Activated T-cell treated with anti-CD3 and anti-CD28 coated beads for 1 hour (primary cell): ENCODE measurements around the gene SLC4A11.
A peak's percentile ranks its signal among the peaks of the same experiment; 100 is the strongest.

Source experiments
- DNase-seq: peaks from one replicate; pipeline ENCODE4 v3.0.0-alpha.2; 2020; ENCODE audit warnings: low read depth

The SLC4A11 gene

DNA sequence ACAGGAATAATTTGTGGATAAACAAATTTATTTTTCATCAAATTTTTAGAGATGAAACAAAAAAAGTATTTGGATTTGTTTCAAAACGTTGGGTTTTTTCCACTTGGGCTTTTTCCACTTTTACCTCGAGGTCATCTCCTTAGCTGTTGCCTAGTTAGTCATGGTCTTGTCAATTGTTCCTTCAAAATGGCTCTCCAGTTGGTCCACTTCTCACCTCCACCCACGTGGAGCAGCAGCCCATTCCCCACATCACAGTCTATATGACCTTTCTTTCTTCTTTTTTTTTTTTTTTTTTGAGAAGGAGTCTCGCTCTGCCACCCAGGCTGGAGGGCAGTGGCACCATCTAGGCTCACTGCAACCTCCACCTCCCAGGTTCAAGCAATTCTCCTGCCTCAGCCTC is 6.7 kb upstream of the SLC4A11 start:
- no peak for DNase-seq

DNA sequence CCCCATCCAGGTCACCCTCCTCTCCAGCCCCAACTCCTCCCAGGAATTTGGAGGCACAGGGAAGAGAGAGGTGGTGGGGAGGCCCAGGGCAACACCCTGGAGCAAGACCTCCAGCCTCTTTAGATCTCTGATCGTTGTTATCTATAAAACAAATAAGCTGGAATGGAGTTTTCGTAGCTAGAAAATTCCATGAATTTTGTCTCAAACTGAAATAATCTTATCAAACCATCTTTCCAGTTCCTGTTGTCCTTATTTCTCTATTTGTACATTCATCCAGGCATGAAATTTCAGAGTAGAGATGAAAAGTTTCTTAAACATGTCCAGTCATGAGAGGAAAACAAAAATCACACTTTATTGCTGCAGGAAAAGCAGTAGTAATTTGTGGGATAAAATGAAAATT is 6.2 kb upstream of the SLC4A11 start:
- no peak for DNase-seq

DNA sequence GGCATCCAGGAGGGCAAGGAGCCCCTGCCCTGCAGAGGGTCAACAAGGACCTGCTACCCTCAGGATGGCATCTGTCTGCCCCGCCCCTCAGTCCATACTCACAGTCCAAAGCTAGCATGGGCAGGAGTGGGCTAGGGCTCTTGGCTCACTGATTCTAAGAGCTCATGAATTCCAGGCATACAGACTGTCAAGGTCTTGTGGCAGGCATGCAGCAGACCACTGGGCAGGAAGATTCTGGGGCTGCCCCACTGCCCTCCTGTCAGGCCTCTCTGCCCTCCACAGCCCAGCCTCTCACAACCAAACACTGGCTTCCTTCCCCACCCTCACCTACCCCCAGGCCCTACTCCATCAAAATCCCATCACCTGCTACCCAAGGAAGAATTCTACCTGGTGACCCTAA is 5.6 kb upstream of the SLC4A11 start:
- DNase-seq = no peak

DNA sequence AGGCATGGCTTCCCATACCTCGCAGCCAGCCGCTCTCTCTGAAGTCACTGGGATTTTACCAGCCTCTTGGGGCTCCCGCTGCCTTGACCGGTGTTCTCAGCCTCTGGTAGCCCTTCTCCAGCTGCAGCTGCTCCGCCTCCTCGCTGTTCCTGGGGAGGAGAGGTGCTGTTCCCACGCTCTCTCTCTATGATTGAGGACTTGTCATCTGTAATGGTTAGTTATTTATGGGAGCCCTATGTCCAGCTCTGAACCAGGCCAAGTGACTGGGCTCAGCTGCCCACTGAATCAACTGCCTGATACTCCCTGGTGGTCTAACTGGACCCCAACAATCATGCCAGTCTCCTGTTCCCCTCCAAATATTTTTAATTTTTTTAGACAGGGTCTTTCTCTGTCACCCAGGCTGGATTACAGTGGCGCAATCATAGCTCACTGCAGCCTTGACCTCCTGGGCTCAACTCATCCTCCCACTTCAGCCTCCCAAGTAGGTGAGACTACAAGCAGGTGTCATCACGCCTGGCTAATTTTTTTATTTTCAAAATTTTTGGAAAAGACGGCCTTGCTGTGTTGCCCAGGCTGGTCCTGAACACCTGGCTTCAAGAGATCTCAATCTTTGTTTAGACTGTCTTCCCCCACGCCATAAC is 4.8 kb upstream of the SLC4A11 start:
- DNase-seq = no peak

DNA sequence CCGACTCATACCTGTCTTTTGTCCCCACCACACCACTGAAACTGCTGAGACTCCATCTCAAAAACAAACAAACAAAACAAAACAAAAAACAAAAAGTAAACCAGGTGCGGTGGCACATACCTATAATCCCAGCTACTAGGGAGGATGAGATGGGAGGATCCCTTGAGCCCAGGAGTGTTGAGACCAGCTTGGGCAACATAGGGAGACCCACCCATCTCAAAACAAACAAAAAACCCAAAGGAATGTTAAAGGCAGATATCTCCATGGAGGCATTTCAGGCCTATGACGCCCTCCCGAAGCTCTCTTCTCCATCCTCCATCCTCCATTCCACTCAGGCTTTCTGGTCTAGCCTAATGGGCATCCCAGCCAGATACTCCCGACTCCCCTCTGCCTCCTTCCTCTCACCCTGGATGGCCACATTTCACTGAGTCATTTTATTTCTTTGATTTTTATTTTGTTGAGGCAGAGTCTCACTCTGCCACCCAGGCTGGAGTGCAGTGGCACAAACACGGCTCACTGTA is 3.2 kb upstream of the SLC4A11 start:
- no peak for DNase-seq

DNA sequence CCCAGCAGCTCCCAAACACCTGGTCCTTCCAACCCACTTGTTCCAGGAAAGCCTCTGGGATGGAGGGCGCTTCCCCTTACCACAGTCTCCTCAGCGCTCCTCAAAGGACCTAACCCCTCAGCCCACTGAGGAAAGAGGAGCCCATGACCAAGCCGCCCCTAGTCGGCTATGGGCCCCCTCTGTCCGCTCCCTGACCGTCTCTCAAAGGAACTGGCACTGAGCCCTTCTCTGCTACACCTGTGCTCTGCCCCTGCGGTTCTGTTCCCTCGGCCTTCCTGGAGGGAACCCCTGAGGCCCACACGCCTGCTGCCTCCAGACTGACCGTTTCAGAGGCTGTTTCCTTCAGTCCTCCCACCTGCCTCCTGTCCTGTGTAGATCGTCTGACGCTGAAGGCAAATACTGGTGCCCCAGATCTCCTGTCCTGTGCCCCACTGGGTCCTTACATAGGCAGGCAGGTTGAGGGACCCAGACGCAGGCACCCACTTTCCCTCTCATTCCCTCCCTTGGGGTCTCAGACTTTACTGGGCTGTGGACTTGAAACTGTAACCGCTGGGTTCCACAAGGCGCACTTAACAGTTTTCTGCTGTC is 1.9 kb upstream of the SLC4A11 start:
- no peak for DNase-seq

DNA sequence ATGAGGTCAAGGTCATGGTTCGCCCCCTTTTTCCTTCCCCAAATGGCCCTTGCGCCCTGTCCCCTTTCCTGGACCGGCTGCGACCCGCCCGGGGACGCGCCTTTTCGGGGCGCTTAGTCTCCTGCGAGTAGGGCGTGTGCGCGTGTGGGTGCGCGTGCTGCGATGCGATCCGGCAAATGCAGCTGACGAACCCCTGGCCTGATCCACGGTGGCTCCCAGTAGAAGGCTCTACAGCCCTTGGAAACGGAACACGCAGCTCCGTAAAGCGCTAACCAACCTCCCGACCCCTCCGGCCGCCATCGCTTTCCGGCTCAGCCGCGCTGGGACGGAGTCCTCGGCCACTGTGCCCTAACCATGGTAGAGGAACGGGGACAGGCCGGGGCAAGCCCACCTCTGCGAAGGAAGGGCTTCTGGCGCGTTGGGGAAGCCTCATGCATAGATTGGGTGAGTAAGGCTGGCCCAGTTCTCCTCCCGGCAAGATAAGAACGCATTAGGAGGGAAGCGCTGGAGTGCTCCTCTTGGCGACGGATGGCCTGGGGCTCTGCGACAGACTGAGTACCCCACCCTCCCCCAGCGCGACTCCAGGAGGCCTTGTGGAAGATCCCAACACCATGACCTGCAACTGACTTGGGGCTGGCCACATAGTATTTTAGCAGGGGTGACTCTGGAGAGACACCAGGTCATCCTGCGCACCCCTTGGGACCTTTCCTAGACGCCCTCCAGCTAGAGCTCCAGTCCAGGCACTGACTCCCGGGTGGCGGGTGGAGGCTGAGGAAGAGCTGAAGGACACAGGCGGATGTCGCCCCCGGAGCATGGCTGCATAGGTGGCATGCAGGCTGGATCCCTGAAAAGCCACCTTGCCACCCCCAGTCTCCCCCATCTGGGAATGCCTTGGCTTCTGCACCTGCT is 1.1 kb upstream of the SLC4A11 start:
- no peak for DNase-seq

DNA sequence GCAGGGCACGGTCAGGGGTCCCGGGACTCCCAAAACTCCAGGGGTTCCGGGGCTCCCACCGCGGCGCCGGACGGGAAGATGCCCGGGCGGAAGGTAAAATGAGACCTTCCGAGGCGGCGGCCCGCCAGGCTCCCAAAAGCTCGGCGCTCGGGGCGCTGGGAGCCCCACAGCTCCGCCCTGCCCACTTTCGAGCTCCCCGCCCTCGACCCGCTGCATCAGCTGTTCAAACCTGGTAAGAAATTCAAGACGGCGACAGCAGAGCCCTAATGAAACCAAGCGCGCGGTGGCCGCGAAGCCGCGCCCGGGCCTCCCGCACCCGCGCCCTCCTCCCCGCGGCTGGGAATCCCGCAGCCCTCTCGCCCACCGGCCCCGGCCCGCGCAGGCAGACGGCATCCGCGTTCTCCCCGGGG is 369 bp downstream of the SLC4A11 start:
- peak; percentile 27 for DNase-seq

DNA sequence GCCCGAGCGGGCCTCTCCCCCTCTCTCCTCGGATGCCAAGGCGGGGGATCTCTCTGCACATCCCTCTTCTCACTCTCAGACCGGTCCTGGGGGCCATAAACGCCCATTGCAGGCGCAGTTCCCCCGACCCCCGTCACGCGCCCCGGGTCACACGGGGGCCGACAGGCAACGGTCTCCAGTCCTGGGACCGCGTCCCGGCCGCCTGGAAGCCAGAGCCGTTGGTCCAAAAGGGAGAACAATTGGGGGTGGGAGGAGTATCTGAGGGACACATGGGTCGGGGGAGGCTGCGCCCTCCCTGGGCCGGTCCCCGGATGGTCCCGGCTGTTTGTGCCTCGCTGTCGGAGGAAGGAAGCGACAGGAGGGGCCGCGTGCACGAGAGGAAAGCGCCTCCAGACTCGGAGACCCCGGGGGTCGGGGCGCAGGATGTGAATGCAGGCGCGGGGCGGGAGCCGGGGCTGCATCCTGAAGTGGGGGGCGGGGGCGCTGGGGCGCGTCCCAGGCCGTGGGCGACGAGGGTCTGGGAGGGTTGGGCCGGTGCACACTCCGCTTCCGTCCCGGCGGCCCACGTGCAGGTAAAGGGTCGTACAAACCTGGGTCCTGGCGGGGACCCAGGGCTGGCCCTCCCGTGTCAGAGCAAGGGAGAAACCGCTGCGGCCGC is 903 bp downstream of the SLC4A11 start:
- no peak for DNase-seq

DNA sequence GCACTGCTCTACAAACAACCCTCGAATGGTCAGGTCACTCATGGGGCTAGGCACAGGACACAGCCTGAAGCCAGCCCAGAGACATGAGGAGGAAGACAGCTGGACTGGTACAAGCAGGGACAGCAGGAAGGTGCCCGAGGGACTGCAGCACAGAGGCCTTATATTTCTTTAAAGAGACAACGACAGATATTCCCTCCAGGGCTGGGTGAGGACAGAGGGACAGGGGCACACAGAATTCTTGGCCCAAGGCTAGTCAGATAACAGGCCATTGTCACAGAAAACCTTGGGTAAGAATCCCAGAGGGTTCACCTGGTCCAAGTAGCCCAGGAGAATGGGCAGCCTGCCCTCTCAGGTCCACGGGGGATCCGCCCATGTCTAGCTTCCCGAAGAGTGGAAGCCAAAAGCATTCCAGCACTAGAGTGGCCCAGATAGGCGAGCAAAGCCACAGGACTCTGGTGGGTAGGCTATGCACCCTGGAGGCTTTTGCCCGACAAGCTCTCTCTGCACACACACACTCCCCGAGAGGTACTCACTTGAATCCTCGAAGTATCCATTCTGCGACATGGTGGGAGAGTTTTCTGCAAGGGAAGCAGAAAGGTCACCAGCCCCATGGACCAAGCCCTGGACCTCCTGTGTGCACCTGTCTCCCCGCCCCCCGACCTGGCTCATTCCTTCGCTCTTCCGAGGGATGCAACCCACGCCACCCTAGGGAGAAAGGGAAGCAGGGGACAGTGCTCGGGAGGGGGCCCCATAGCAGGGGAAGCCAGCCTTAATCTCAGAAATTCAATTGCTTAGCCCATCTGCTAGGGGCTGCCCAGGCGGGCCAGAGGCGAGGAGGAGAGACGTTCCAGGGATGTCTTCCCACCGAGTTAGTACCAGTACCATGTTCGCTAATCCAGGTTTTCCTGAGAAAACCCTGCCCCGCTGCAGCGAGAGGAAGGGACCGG is 1.7 kb downstream of the SLC4A11 start:
- DNase-seq = no peak

DNA sequence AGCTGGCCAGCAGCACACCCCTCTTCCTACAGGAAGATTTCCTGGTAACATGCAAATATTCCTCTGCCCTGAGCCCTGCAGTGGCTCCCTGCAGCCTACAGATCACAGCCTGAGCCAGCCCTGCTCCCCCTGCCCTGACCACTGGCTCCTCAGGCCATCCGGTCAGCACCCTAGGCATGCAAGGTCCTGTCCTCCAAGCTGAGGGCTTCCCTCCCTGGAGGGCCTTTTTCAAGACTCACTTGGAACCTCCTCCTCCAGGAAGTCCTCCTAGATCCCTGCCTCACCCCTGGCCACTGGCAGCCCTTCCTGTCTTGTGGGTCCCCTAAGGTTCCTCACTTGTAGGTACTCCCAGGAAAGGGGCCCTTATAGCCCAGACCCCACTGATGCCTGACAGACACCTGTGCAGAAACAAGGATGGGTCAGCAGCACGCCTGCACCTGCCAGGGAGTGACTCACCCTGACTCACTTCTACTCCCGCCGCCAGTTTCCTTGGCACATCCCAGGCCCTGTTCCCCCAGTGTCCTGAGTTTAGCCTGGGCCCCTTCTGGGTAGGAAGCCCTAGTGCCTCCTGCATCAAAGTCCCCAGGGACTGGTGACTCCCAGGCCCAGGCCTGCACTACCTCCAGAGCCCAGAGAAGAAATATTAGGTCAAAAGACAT is 3.2 kb downstream of the SLC4A11 start:
- DNase-seq = no peak

DNA sequence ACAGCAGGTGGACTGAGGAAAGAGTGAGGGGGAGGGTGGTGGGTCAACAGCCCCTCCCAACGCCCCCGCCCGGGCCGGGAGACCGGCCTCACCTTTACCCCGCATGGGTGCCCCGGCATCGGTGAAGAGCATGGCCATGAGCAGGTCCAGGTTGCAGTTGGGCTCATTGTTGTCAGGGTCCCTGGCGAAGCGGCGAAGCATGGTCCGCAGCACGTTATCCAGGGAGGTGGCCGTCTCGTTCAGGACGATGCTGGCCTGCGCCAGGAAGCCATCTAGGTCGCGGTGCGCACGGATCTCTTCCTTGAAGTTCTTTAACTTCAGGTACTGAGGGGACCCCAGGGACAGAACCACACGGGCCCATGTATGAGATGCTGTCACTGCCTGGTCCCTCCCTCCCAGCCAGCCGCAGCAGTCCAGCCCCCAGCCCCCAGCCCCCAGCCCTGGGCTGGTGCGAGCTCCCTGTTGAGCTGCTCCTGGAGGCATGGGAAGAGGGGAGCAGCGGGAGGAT is 4.9 kb downstream of the SLC4A11 start:
- DNase-seq = no peak

DNA sequence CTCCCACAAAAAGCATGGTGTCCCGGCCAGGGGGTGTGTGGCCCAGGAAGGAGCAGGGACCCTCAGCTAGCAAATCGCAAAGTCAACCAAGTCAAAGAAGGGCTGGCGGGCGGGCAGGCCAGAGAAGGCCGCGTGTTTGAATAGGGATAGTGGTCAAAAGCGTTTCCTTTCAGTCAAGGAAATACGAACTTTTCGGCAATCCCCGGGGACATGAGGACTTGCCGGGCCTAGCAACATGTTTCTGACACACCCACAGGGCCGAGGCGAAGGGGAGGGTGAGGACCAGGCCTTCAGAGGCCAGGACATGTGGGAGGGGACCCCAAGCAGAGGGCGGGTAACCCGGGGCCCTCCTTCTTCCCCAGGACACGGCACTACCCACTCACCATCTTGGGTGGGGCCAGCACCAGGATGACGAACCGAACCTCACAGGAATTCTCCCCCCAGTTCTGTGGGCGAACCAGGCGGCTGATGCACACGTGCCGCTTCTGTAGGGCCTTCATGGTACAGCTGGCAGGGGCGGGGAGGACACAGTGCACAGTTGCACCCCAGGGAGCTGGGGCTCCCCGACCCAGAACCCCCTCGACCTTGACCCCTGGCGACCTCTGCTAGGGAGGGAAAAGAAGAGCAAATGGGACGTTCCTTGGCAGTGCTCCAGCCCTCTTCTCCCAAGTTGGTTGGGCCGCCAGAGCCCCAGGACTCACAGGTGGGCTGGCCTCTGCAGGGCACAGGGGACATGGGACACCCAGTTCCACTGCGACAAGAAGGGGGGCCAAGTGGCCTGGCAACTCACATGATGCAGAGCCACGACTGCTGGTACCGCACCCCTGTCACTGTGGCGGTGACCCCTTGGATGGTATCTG is 5.6 kb downstream of the SLC4A11 start:
- DNase-seq = no peak

DNA sequence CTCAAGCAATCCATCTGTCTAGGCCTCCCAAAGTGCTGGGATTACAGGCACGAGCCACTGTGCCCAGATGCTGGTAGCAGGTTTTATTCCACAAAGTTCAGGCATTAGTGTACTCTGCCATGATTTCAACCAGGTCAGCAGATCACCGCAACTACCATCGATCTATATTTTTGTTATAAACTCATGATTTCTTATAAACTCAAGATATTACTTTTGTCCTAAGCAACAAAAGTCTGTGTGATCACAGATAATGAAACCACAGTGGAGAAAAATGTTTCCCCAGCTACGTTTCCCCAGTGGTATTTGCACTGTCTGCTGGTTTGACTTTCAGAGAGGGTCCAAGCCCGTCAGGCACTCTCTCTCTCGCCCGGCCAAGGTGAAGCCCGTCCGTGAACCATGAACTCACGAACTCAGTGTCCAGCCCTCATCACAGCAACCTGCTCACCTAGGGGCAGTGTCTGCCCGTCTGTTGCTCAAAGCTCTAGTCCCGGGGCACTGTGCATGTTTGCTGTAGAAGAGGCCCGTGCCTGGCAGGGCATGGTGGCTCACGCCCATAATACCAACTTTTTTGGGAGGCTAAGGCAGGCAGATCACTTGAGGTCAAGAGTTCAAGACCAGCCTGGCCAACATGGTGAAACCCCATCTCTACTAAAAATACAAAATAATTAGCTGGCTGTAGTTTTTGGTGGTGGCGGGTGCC is 7.0 kb downstream of the SLC4A11 start:
- no peak for DNase-seq

DNA sequence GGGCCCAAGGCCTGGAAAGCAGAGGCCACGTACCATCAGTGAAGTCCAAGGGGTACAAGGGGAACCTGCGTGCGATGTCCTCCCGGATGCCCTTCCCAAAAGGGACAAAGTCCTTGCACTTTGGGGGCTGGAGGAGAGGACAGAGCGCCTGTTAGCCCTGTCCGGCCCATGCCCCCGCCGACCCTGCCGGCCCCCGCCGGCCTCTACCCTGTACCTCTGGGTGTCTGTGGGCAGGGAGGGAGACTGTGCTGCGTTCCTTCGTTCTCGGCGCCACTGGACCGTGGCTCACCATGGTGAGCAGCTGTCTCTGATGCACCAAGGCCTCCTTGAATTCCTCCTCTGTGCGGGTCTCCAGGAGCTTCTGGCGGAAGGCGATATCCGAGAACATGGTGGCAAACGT is 7.9 kb downstream of the SLC4A11 start:
- no peak for DNase-seq

DNA sequence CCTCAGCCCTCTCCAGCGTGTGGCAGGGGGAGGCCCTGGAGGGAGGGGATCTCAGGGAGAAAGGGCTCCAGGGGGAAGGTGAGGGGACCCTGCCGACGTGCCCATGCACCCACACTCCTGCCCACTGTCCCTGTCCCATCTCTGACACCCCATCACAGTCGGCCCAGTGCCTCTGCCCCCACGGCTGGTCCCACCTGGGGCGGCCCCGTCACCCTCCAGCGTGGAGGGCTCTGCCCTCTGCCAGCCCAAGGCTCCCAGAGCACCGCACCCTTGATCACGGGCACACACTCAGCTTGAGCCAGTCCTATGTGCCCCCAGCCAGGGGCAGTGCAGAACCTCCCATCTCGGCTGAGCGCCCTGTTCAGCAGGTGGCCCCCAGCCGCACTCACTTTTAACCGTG is 9.2 kb downstream of the SLC4A11 start:
- DNase-seq = no peak

DNA sequence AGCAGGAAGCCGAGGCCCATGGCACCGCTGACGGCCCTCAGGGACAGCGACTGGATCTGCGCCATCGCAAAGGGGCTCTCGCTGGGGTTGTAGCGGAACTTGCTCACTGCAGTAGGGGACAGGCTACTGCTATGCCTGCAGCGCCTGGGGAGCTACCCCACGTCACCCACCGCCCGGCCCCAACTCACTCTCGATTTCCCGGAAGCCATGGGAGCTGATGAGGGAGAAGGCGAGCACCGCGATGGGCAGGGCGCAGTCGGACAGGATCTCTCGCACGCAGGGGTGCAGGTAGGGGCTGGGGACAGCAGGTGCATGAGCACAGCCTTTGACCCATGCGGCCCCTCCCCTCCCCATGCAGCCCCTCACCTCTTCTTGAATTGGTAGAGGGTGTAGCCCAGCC is 9.8 kb downstream of the SLC4A11 start:
- DNase-seq = no peak

DNA sequence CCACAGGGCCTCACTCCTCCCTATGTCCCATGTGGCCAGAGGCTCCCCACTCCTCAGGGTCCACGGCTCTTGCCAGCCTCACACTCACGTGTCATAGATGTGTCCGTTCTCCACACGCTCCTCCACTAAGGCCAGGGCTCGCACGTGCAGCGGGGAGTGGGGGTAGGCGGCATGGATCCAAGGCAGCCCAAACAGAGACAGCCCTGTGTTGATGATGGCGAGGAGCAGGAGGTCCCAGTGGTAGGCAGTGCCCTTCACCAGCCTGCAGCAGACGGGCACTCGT is 10.3 kb downstream of the SLC4A11 start:
- no peak for DNase-seq
